GM10266 (cell line): Measurements from ENCODE around the gene POMT1.

Experiments
- DNase-seq: peaks from one replicate; pipeline ENCODE4 v3.0.0; 2012; ENCODE audit errors: extremely low spot score
- CTCF ChIP-seq: IDR thresholded peaks from 2 replicates; pipeline ENCODE4 v1.5.1; 2012; ENCODE audit warnings: mild to moderate bottlenecking, low read depth; ENCODE audit not compliant: control insufficient read depth, insufficient read depth; ENCODE audit errors: missing control alignments

The POMT1 gene

GRCh38 chr9:131516100-131516499, 13.4 kb downstream of the POMT1 start:
- no peak for DNase-seq
- TF ChIP-seq CTCF: no peak

GRCh38 chr9:131516930-131517329, 14.2 kb downstream of the POMT1 start:
- TF ChIP-seq CTCF: no peak
- no peak for DNase-seq

GRCh38 chr9:131517761-131518190, 15.1 kb downstream of the POMT1 start:
- no peak for DNase-seq
- no peak for TF ChIP-seq CTCF

GRCh38 chr9:131518553-131518952, 15.8 kb downstream of the POMT1 start:
- no peak for TF ChIP-seq CTCF

GRCh38 chr9:131520503-131520902, 17.8 kb downstream of the POMT1 start:
- TF ChIP-seq CTCF: no peak
- DNase-seq: no peak

More at GRCh38 chr9:131518553-131518952, 15.8 kb downstream of the POMT1 start:
- no peak for DNase-seq

- DNase-seq: no peak
- no peak for TF ChIP-seq CTCF
Measured at GRCh38 chr9:131521203-131521602, 18.5 kb downstream of the POMT1 start.

GRCh38 chr9:131521822-131522221, 19.1 kb downstream of the POMT1 start:
- TF ChIP-seq CTCF: no peak
- DNase-seq: no peak
